ENCODE data around the gene DPH1.
"Not testable (repeated sequence)": the region's sequence is repeated elsewhere in the genome, so short reads cannot be mapped to it uniquely, and the experiment has no call there.

Gene DPH1

GRCh38 chr17:2008332-2009126 is 21.4 kb upstream of the DPH1 start:
- no peak for DNase-seq (ENCODE audit: low spot score)

DNA sequence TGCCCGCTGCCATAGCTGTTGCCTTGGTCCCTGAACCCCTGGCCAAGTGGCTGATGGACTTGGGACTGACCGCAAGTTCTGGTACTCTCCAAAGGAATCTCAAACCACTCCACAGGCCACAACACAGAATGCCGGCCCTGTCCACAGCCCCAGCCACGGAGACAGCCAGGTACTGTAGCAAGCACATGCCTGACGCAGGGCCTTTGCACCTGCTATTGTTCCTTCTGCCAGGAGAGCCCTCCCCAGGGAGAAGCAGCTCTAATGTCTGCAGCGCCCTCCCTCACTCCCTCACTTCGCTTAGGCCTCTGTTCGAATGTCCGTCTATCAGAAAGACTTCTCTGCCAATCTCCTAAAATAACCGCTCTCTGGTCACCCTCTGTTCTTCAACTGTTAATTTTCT is 20.2 kb upstream of the DPH1 start:
- no peak for DNase-seq (ENCODE audit: low spot score)

- DNase-seq (ENCODE audit: low spot score): no peak
Measured at GRCh38 chr17:2011411-2012371, 18.3 kb upstream of the DPH1 start.

- no peak for DNase-seq (ENCODE audit: low spot score)
Measured at GRCh38 chr17:2012499-2012898, 17.5 kb upstream of the DPH1 start.

GRCh38 chr17:2013220-2013993 is 16.5 kb upstream of the DPH1 start:
- DNase-seq (ENCODE audit: low spot score): not testable (repeated sequence)

- no peak for DNase-seq (ENCODE audit: low spot score)
Measured at GRCh38 chr17:2013994-2014317, 16.0 kb upstream of the DPH1 start.

DNA sequence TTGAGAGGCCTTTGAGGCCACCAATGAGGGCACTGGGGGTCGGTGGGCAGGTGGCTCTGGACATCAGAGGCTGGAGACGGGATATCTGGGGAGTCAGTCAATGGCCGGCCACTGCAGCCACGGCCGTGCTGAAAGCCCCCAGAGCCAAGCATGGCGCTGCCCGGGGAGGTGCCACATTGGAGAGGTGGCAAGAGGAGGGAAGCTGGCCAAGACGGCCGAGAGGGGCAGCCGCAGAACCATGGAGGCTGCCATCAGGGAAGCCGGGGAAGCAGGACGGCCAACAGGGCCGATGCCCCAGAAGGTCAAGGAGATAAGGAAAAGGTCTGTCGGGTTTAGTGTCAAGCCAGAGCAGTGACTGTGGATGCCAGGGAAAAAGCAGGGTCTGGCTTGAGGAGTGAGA is 14.6 kb upstream of the DPH1 start:
- DNase-seq (ENCODE audit: low spot score): no peak

DNA sequence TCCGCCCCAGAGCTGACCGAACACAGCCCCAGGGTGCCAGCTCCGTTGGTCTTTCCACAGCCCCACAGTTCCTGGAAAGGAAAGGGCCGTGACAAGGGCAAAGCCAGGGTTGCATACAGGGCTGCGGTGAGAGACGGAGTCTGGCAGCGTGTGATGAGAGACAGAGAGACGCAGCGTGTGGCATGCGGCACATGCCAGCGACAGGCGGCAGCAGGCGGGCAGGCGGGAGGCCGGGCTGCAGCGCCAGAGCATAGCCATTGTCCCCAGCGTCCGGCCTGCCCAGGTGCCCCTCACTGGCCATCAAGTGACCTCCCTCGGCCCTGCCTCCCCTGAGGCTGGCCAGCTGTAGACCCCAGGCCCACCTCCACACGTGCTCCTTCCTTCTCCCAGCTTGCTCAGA is 13.5 kb upstream of the DPH1 start:
- no peak for DNase-seq (ENCODE audit: low spot score)

- no peak for DNase-seq (ENCODE audit: low spot score)
Measured at GRCh38 chr17:2017274-2017941, 12.5 kb upstream of the DPH1 start.

GRCh38 chr17:2018716-2019510 is 11.0 kb upstream of the DPH1 start:
- DNase-seq (ENCODE audit: low spot score): no peak

- DNase-seq (ENCODE audit: low spot score): no peak
Measured at GRCh38 chr17:2019723-2020122, 10.2 kb upstream of the DPH1 start.

DNA sequence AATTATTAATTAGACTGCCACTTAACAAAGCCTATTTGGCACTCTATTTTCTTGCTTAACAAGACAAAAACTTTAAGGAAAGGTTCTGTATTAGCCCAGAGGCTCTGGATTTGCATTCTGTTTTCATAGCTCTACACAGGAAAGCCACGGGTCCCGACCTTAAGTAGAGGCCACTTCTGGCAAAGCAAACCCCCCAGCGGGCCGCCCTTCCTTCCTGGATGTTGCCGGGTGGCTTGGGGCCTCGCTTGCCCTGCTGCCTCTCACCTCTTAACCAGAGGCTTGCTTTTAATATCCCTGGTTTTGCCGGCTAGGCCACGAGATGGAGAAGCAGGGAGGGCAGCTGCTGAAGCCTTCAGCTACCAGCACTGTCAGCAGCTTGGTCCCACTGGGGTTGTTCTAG is 9.2 kb upstream of the DPH1 start:
- no peak for DNase-seq (ENCODE audit: low spot score)

DNA sequence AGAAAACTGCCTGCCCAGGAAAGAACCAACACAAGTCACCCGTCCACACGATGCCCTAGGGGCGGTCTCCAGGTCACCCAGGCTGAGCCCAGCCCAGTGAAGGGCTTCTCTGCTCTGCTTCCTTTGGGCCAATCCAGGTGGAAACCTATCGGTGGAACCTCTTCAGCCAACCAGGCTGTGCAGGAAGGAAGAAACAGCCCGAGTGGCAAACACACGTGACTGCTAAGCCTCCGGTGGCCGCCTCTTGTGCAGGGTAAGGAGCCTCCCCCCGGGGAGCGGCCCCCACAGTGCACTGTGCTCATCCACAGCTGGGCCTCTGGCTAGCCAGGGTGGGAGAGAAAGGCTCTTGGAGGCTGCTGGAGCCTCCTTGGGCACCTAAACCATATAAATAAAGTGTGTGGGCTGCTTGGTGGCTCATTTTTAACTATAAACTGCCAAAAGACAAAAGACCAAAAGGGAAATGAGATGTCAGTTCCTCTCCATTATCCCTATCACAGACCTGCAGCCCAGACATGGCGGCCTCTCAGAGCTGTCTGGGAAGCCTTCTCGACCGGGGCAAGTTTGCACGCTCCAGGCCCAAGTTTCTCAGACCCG is 7.2 kb upstream of the DPH1 start:
- DNase-seq (ENCODE audit: low spot score): no peak

- no peak for DNase-seq (ENCODE audit: low spot score)
Measured at GRCh38 chr17:2023256-2023655, 6.7 kb upstream of the DPH1 start.

DNA sequence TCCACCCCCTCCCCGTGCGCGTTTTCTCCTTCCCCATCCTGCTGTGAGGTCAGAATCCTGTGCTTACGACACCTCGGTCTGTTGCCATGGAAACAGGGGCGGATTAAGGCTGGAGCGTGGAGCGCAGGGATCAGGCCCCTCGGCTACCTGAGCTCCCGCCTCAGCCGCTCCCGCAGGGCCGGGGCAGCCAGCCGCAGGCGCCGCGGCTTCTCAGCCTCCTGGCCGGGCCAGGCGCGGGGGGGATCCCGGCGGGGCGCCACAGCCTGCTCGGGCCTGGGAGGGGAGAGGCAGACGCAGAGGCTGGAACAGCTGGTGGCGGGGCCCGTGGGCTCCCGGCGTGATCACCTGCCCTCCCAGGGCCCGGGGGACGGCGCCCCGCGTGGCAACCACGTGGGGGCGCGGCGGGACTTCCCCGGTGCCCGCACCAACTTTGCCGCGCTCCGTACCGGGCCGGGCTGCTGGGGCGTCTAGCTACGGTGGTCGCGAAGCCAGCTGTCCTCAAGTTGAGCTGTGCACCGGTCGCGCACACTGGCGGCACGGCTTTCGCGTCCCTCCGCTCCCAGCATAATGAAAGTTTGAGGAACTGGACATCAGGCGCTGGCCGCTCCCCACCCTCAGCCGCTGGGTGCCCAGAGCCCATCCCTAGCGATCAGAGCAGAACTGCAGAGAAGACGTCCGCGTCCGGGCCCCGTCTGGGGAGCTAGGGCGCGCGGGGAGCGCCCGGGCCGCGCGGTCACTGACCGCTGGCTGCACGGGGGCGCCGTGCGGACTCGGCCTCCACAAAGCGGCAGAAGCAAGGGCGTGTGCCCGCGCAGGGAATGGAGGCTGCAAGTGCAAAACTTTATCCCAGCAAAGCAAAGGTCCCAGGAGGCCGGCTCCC is 6.0 kb upstream of the DPH1 start:
- no peak for DNase-seq (ENCODE audit: low spot score)

DNA sequence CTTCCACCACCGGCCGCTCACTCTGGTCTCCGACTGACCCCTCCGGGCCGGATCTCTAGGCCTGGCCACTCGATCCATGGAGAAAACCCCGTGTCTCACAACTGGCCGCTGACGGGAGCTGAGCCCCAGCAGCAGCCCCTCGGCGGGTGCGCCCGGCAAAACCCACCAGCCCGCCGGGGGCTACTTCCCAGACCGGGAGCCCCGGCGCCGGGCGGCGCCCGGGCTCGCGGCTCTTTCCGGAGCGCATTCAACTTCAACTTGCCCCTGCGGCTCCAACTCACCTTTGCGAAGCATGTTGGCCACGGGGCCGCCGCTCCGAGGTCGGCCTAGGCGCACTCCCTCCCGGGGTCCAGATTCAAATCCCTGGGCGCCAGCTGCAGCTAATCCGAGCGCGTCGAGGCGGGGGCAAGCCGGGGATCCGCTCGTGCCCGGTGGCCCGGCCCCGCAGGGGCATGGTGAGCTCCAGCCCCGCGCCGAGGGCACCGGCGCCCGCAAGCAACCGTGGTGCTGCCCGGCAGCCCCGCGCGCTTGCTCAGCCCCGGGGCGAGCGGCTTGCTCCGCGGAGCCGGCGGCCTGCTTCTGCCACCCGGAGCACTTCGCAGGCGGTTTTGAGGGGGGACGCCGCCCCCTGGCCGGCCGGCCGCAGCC is 5.3 kb upstream of the DPH1 start:
- no peak for DNase-seq (ENCODE audit: low spot score)

- no peak for DNase-seq (ENCODE audit: low spot score)
Measured at GRCh38 chr17:2025220-2025621, 4.7 kb upstream of the DPH1 start, which contains the start of gene RTN4RL1. Gene RTN4RL1, minus strand, starts transcription at chr17:2025334. Its CDS starts 469 bp downstream, at chr17:2024865.

DNA sequence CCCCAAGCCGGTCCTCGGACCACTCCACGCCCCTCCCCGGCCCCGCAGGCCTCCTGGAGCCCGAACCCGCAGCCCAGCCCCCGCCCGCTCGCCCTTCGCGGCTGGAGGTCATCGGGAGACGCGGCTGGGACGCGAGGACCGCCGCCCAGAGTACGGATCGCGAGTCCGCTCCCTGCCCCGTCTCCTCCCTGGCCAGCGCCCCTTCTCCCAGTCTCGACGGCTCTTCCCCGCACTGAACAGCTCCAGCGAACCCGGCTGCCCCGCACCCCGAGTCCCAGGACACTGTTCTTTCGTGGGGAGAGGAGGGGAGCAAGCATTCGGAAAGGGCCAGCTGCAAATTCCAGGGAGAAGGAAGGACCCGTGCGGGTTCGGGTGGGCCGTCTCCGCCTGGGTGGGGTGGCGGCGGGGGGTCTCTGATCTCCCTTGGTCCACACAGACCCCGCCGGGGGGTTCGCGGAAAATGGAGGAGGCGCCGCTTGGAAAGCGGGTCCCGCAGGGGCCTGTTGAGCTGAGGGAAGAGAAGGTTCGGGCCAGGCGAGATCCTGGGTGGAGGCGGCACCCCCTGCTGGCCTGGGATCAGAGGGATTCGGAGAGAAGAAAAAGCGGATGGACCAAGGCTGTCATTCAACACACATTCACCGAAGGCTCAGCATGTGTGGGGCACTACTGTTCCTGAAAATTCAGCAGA is 4.2 kb upstream of the DPH1 start:
- DNase-seq (ENCODE audit: low spot score): peak; percentile 52
